HEK293 (cell line): ENCODE measurements around the gene YPEL1.

ENCODE experiments used
- EGR2 ChIP-seq: fragments of 450-650 bp; formaldehyde crosslinking; IDR thresholded peaks from 2 replicates; pipeline ENCODE4 v1.5.1; 2016; ENCODE audit warnings: low read depth, missing biosample characterization, missing genetic modification characterization
- GLI2 ChIP-seq: fragments of 450-650 bp; formaldehyde crosslinking; IDR thresholded peaks from 2 replicates; pipeline ENCODE4; 2017; ENCODE audit warnings: missing biosample characterization, missing genetic modification characterization, low read depth, borderline replicate concordance
- MEIS1 ChIP-seq: sonication (generic); formaldehyde crosslinking; IDR thresholded peaks from 2 replicates; pipeline ENCODE4 v1.8.1; 2022; ENCODE audit warnings: missing genetic modification reagents, mild to moderate bottlenecking, borderline replicate concordance
- MZF1 ChIP-seq: fragments of 450-650 bp; formaldehyde crosslinking; IDR thresholded peaks from 2 replicates; pipeline ENCODE4 v1.5.1; 2017; ENCODE audit warnings: missing biosample characterization, missing genetic modification characterization, borderline replicate concordance
- RBAK ChIP-seq: fragments of 450-650 bp; formaldehyde crosslinking; IDR thresholded peaks from 2 replicates; pipeline ENCODE4 v1.5.1; 2016; ENCODE audit warnings: missing biosample characterization, missing genetic modification characterization
- ZBTB20 ChIP-seq: fragments of 450-650 bp; formaldehyde crosslinking; IDR thresholded peaks from 2 replicates; pipeline ENCODE4 v1.5.1; 2016; ENCODE audit warnings: missing biosample characterization, missing genetic modification characterization
- ZBTB21 ChIP-seq: fragments of 450-650 bp; formaldehyde crosslinking; IDR thresholded peaks from 2 replicates; pipeline ENCODE4 v1.5.1; 2017; ENCODE audit warnings: missing biosample characterization, missing genetic modification characterization
- ZBTB48 ChIP-seq: fragments of 450-650 bp; formaldehyde crosslinking; IDR thresholded peaks from 2 replicates; pipeline ENCODE4 v1.5.1; 2016; ENCODE audit warnings: missing biosample characterization, missing genetic modification characterization
- ZFP37 ChIP-seq: fragments of 450-650 bp; formaldehyde crosslinking; IDR thresholded peaks from 2 replicates; pipeline ENCODE4 v1.5.1; 2016; ENCODE audit warnings: missing biosample characterization, missing genetic modification characterization
- ZNF112 ChIP-seq: fragments of 450-650 bp; formaldehyde crosslinking; IDR thresholded peaks from 2 replicates; pipeline ENCODE4 v1.5.0; 2017; ENCODE audit warnings: missing biosample characterization, missing genetic modification characterization
- ZNF146 ChIP-seq: fragments of 450-650 bp; formaldehyde crosslinking; IDR thresholded peaks from 2 replicates; pipeline ENCODE4 v1.5.1; 2016; ENCODE audit warnings: missing biosample characterization, missing genetic modification characterization
- ZNF214 ChIP-seq: fragments of 450-650 bp; formaldehyde crosslinking; IDR thresholded peaks from 2 replicates; pipeline ENCODE4 v1.5.1; 2017; ENCODE audit warnings: missing biosample characterization, mild to moderate bottlenecking, missing genetic modification characterization, borderline replicate concordance
- ZNF391 ChIP-seq: fragments of 450-650 bp; formaldehyde crosslinking; IDR thresholded peaks from 2 replicates; pipeline ENCODE4 v1.5.1; 2016; ENCODE audit warnings: low read depth, missing biosample characterization, missing genetic modification characterization, borderline replicate concordance
- ZNF48 ChIP-seq: fragments of 450-650 bp; formaldehyde crosslinking; IDR thresholded peaks from 2 replicates; pipeline ENCODE4 v1.5.1; 2016; ENCODE audit warnings: missing biosample characterization, missing genetic modification characterization
- ZNF501 ChIP-seq: fragments of 450-650 bp; formaldehyde crosslinking; IDR thresholded peaks from 2 replicates; pipeline ENCODE4 v1.5.1; 2016; ENCODE audit warnings: missing biosample characterization, missing genetic modification characterization
- ZNF510 ChIP-seq: fragments of 450-650 bp; formaldehyde crosslinking; IDR thresholded peaks from 2 replicates; pipeline ENCODE4 v1.5.1; 2018; ENCODE audit warnings: mild to moderate bottlenecking, missing genetic modification characterization, missing biosample characterization; ENCODE audit not compliant: insufficient replicate concordance
- ZNF521 ChIP-seq: fragments of 450-650 bp; formaldehyde crosslinking; IDR thresholded peaks from 2 replicates; pipeline ENCODE4 v1.5.1; 2017; ENCODE audit warnings: missing biosample characterization, mild to moderate bottlenecking, missing genetic modification characterization
- ZNF529 ChIP-seq: fragments of 450-650 bp; formaldehyde crosslinking; IDR thresholded peaks from 2 replicates; pipeline ENCODE4 v1.5.1; 2017; ENCODE audit warnings: missing genetic modification characterization, missing biosample characterization; ENCODE audit not compliant: insufficient replicate concordance
- ZNF530 ChIP-seq: fragments of 450-650 bp; formaldehyde crosslinking; IDR thresholded peaks from 2 replicates; pipeline ENCODE4 v1.5.1; 2016; ENCODE audit warnings: low read depth, missing biosample characterization, missing genetic modification characterization
- ZNF544 ChIP-seq: fragments of 450-650 bp; formaldehyde crosslinking; IDR thresholded peaks from 2 replicates; pipeline ENCODE4 v1.5.0; 2017; ENCODE audit warnings: missing biosample characterization, missing genetic modification characterization
- ZNF600 ChIP-seq: fragments of 450-650 bp; formaldehyde crosslinking; IDR thresholded peaks from 2 replicates; pipeline ENCODE4 v1.5.1; 2016; ENCODE audit warnings: missing biosample characterization, missing genetic modification characterization
- ZNF664 ChIP-seq: fragments of 450-650 bp; formaldehyde crosslinking; IDR thresholded peaks from 2 replicates; pipeline ENCODE4 v1.5.1; 2016; ENCODE audit warnings: missing biosample characterization, missing genetic modification characterization
- ZNF670 ChIP-seq: fragments of 450-650 bp; formaldehyde crosslinking; IDR thresholded peaks from 2 replicates; pipeline ENCODE4 v1.5.1; 2016; ENCODE audit warnings: missing biosample characterization, missing genetic modification characterization, low read depth
- ZNF677 ChIP-seq: fragments of 450-650 bp; IDR thresholded peaks from 2 replicates; pipeline ENCODE4 v1.5.0; 2018; ENCODE audit warnings: missing biosample characterization, mild to moderate bottlenecking, missing genetic modification characterization, moderate library complexity
- TF ChIP-seq, protein P1 (sequence below): fragments of 450-650 bp; formaldehyde crosslinking; optimal IDR thresholded peaks from 2 replicates; pipeline ENCODE3; 2016; ENCODE audit warnings: missing biosample characterization, mild to moderate bottlenecking, missing genetic modification characterization
- TF ChIP-seq, protein P2 (sequence below): fragments of 450-650 bp; formaldehyde crosslinking; IDR thresholded peaks from 2 replicates; pipeline ENCODE4 v1.5.1; 2016; ENCODE audit warnings: missing biosample characterization, missing genetic modification characterization
- TF ChIP-seq, protein P3 (sequence below): sonication (generic); formaldehyde crosslinking; IDR thresholded peaks from 2 replicates; pipeline ENCODE4 v1.8.1; 2022; ENCODE audit warnings: mild to moderate bottlenecking, moderate library complexity, missing genetic modification reagents
- TF ChIP-seq, protein P4 (sequence below): fragments of 450-650 bp; formaldehyde crosslinking; IDR thresholded peaks from 2 replicates; pipeline ENCODE4 v1.5.1; 2017; ENCODE audit warnings: missing biosample characterization, missing genetic modification characterization
- TF ChIP-seq, protein P5 (sequence below): fragments of 450-650 bp; formaldehyde crosslinking; IDR thresholded peaks from 2 replicates; pipeline ENCODE4 v1.5.1; 2016; ENCODE audit warnings: missing biosample characterization, missing genetic modification characterization
- TF ChIP-seq, protein P6 (sequence below): fragments of 450-650 bp; formaldehyde crosslinking; IDR thresholded peaks from 2 replicates; pipeline ENCODE4; 2016; ENCODE audit warnings: missing biosample characterization, missing genetic modification characterization
- TF ChIP-seq, protein P7 (sequence below): fragments of 450-650 bp; formaldehyde crosslinking; IDR thresholded peaks from 2 replicates; pipeline ENCODE4 v1.5.1; 2016; ENCODE audit warnings: missing biosample characterization, missing genetic modification characterization

The YPEL1 gene

DNA sequence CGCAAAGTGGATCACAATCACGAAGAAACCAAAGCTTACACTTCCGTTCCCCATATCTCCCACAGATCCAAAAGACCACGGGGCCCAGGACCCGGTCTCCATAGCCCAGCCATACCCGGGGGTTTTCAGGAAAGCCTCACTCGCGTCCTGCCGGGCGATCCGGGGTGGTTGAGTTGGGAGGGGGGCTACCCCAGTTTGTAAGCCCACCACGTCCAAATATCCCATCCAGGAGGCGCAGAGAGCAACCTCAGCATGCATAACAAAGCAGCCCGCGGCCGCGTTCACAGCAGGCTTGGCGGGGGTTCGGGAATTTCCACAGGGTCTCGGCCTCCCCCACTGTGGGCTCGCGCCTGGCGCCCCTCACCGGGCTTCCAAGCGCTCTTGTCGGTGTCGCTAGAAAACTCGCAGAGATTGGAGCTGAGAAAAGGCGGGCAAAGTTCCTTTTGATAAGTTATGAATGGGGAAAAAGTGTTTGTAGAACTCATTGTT, 84.0 kb downstream of the YPEL1 start (continued):
- no peak for TF ChIP-seq ZNF48 (tag by site-specific recombination)
- TF ChIP-seq GLI2 (tag by site-specific recombination) = no peak
- no peak for TF ChIP-seq ZNF670 (tag by site-specific recombination)
- peak; percentile 87; the same call in 1 of the 2 replicates for TF ChIP-seq ZBTB20 (tag by site-specific recombination)
- no peak for TF ChIP-seq ZNF664 (tag by site-specific recombination)
- peak; percentile 66 for TF ChIP-seq ZNF600 (tag by site-specific recombination)
- TF ChIP-seq, protein P1, sequence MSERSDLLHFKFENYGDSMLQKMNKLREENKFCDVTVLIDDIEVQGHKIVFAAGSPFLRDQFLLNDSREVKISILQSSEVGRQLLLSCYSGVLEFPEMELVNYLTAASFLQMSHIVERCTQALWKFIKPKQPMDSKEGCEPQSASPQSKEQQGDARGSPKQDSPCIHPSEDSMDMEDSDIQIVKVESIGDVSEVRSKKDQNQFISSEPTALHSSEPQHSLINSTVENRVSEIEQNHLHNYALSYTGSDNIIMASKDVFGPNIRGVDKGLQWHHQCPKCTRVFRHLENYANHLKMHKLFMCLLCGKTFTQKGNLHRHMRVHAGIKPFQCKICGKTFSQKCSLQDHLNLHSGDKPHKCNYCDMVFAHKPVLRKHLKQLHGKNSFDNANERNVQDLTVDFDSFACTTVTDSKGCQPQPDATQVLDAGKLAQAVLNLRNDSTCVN (tag by site-specific recombination) = peak; percentile 54
- no peak for TF ChIP-seq MEIS1 (CRISPR knock-in tag)
- no peak for TF ChIP-seq ZNF391 (tag by site-specific recombination)
- TF ChIP-seq ZBTB21 (tag by site-specific recombination) = no peak
- TF ChIP-seq ZNF214 (tag by site-specific recombination) = no peak
- TF ChIP-seq ZNF146 (tag by site-specific recombination) = no peak
- TF ChIP-seq ZNF521 (tag by site-specific recombination) = no peak
- TF ChIP-seq ZFP37 = no peak
- TF ChIP-seq, protein P2, sequence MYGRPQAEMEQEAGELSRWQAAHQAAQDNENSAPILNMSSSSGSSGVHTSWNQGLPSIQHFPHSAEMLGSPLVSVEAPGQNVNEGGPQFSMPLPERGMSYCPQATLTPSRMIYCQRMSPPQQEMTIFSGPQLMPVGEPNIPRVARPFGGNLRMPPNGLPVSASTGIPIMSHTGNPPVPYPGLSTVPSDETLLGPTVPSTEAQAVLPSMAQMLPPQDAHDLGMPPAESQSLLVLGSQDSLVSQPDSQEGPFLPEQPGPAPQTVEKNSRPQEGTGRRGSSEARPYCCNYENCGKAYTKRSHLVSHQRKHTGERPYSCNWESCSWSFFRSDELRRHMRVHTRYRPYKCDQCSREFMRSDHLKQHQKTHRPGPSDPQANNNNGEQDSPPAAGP (tag by site-specific recombination) = no peak
- no peak for TF ChIP-seq EGR2 (tag by site-specific recombination)
- TF ChIP-seq, protein P3, sequence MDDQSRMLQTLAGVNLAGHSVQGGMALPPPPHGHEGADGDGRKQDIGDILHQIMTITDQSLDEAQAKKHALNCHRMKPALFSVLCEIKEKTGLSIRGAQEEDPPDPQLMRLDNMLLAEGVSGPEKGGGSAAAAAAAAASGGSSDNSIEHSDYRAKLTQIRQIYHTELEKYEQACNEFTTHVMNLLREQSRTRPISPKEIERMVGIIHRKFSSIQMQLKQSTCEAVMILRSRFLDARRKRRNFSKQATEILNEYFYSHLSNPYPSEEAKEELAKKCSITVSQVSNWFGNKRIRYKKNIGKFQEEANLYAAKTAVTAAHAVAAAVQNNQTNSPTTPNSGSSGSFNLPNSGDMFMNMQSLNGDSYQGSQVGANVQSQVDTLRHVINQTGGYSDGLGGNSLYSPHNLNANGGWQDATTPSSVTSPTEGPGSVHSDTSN (CRISPR knock-in tag) = no peak
- TF ChIP-seq, protein P4, sequence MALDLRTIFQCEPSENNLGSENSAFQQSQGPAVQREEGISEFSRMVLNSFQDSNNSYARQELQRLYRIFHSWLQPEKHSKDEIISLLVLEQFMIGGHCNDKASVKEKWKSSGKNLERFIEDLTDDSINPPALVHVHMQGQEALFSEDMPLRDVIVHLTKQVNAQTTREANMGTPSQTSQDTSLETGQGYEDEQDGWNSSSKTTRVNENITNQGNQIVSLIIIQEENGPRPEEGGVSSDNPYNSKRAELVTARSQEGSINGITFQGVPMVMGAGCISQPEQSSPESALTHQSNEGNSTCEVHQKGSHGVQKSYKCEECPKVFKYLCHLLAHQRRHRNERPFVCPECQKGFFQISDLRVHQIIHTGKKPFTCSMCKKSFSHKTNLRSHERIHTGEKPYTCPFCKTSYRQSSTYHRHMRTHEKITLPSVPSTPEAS (tag by site-specific recombination) = no peak
- no peak for TF ChIP-seq MZF1 (tag by site-specific recombination)
- TF ChIP-seq ZNF544 (tag by site-specific recombination) = no peak
- TF ChIP-seq, protein P5, sequence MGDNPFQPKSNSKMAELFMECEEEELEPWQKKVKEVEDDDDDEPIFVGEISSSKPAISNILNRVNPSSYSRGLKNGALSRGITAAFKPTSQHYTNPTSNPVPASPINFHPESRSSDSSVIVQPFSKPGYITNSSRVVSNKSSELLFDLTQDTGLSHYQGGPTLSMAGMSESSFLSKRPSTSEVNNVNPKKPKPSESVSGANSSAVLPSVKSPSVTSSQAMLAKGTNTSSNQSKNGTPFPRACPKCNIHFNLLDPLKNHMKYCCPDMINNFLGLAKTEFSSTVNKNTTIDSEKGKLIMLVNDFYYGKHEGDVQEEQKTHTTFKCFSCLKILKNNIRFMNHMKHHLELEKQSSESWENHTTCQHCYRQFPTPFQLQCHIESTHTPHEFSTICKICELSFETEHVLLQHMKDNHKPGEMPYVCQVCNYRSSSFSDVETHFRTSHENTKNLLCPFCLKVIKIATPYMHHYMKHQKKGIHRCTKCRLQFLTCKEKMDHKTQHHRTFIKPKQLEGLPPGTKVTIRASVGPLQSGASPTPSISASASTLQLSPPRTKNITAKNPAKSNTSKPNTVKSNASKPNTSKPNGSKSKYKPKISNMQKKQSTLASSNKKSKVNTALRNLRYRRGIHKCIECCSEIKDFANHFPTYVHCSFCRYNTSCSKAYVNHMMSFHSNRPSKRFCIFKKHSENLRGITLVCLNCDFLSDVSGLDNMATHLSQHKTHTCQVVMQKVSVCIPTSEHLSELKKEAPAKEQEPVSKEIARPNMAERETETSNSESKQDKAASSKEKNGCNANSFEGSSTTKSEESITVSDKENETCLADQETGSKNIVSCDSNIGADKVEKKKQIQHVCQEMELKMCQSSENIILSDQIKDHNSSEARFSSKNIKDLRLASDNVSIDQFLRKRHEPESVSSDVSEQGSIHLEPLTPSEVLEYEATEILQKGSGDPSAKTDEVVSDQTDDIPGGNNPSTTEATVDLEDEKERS (tag by site-specific recombination) = no peak
- TF ChIP-seq ZNF677 (tag by site-specific recombination) = peak; percentile 77
- no peak for TF ChIP-seq RBAK (tag by site-specific recombination)
- TF ChIP-seq, protein P6, sequence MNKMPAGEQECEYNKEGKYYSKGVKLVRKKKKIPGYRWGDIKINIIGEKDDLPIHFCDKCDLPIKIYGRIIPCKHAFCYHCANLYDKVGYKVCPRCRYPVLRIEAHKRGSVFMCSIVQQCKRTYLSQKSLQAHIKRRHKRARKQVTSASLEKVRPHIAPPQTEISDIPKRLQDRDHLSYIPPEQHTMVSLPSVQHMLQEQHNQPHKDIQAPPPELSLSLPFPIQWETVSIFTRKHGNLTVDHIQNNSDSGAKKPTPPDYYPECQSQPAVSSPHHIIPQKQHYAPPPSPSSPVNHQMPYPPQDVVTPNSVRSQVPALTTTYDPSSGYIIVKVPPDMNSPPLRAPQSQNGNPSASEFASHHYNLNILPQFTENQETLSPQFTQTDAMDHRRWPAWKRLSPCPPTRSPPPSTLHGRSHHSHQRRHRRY (tag by site-specific recombination) = no peak
- TF ChIP-seq ZBTB48 (tag by site-specific recombination) = no peak
- TF ChIP-seq ZNF530 (tag by site-specific recombination) = no peak
- TF ChIP-seq ZNF501 = 0 out of 2 replicates have a peak, but pooled peaks have one; percentile 9
- TF ChIP-seq ZNF112 (tag by site-specific recombination) = no peak
- TF ChIP-seq, protein P7, sequence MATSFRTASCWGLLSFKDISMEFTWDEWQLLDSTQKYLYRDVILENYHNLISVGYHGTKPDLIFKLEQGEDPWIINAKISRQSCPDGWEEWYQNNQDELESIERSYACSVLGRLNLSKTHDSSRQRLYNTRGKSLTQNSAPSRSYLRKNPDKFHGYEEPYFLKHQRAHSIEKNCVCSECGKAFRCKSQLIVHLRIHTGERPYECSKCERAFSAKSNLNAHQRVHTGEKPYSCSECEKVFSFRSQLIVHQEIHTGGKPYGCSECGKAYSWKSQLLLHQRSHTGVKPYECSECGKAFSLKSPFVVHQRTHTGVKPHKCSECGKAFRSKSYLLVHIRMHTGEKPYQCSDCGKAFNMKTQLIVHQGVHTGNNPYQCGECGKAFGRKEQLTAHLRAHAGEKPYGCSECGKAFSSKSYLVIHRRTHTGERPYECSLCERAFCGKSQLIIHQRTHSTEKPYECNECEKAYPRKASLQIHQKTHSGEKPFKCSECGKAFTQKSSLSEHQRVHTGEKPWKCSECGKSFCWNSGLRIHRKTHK (tag by site-specific recombination) = no peak
- no peak for TF ChIP-seq ZNF529 (tag by site-specific recombination)
- no peak for TF ChIP-seq ZNF510 (tag by site-specific recombination)
